ENCODE data around the gene CCNI.

Gene CCNI

DNA sequence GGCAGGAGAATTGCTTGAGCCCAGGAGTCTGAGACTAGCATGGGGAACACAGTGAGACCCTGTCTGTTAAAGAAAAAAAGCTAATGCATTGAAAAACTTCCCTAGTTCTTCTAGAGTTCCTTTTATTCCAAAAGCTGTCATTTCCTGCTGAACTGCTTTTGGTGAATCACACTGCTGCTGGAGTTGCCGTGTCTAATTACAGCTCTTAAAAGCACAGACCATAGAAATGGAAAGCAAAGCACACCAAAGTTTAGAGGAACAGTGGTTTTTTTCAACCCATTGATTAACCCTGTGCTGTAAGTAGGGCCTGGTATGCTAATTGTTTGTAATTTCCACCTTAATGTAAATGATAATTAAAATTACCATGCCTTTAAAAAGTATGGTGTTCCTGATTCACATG, 73.9 kb downstream of the CCNI start:
- DNase-seq: peak; percentile 43

DNA sequence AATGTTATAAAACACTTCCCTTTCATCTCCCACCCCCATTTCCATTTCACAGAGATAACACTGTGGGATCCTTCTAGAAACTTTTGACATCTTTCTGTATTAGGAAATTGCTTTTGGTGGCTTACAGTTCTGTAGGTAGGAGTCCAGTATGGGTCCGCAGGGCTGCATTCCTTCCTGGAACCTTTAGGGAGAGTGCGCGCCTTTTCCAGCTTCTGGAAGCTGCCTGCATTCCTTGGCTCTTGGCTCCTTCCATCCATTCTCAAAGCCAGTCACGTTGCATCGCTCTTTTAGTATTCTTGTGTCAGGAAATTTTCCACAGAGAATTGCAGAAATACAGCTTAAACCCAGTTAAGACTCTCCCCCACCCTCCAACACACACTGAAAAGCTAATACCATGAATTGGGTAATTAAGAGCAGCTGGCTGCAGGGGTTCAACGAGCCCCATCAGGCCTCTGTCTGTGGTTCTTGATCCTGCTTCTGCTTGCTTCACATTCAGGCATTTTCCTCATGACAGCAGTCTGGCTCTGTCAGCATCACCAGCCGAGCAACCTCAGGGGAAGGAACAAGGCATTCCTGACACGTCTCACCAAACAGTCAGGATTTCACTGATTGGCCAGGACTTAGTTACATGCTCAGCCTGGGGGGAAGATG, 77.4 kb downstream of the CCNI start:
- DNase-seq: no peak

DNA sequence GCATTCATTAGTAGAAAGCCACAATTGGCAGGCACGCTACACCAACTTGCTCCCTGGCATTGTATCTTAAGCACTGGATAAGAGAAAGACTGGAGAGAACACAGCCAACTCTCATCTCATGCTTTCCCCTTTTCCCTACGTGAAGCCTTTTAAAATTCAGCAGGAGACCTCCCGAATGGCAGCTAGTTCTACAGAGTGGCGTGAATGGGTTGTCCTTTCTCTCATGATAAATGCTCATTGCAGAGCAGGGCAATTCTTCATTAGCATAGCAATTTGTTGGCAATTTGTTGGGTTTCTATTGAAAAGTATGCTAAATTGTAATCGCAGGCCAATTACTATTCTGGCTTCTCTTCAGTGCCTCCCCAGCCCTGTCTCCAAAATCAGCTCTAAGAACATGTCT, 78.3 kb downstream of the CCNI start:
- DNase-seq: no peak
